OCI-LY7 (cell line): ENCODE data around the gene SPOCK1.

ENCODE experiments used
- EZH2phosphoT487 ChIP-seq: fragments of 200-600 bp; sonication (generic); IDR thresholded peaks from 2 replicates; pipeline ENCODE4 v1.6.1; 2018; ENCODE audit warnings: low read depth, borderline replicate concordance, mild to moderate bottlenecking, mixed run types, antibody characterized with exemption, low read length, moderate library complexity, mixed read lengths
- TF ChIP-seq, protein P1 (sequence below): fragments of 200-600 bp; sonication (generic); conservative IDR thresholded peaks from 2 replicates; pipeline ENCODE4 v1.5.1; 2014; ENCODE audit warnings: mild to moderate bottlenecking, antibody characterized with exemption, low read length, moderate library complexity, mixed read lengths

DNA sequence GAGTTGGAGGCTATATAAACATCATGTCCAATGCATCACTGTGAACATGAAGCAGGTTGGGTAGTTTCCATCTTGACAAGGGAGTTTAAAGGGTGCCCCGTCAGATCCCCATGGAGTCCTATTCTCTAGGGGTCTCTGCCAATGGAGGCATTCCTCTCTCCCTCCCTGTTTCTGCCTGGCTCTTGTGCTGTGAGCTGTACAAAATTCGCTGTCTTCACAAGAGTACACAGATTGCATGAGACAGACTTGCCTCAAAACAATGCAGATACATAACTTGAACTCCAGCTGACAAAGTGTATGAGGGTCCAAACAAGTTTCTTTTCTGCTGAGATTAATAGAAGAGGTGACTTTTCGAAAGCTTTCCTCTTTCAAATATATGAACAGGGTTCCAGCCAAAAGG lies 165.2 kb downstream of the SPOCK1 start:
- TF ChIP-seq, protein P1, sequence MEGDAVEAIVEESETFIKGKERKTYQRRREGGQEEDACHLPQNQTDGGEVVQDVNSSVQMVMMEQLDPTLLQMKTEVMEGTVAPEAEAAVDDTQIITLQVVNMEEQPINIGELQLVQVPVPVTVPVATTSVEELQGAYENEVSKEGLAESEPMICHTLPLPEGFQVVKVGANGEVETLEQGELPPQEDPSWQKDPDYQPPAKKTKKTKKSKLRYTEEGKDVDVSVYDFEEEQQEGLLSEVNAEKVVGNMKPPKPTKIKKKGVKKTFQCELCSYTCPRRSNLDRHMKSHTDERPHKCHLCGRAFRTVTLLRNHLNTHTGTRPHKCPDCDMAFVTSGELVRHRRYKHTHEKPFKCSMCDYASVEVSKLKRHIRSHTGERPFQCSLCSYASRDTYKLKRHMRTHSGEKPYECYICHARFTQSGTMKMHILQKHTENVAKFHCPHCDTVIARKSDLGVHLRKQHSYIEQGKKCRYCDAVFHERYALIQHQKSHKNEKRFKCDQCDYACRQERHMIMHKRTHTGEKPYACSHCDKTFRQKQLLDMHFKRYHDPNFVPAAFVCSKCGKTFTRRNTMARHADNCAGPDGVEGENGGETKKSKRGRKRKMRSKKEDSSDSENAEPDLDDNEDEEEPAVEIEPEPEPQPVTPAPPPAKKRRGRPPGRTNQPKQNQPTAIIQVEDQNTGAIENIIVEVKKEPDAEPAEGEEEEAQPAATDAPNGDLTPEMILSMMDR: no peak
- no peak for TF ChIP-seq EZH2phosphoT487
